NCI-H526 treated with DMSO at 0.1 percent for 48 hours (cell line): ENCODE measurements around the gene GATD1.

Experiments used
- DNase-seq: peaks from one replicate; lab custom pipeline; 2025; lab: John Stamatoyannopoulos, UW

Gene GATD1

DNA sequence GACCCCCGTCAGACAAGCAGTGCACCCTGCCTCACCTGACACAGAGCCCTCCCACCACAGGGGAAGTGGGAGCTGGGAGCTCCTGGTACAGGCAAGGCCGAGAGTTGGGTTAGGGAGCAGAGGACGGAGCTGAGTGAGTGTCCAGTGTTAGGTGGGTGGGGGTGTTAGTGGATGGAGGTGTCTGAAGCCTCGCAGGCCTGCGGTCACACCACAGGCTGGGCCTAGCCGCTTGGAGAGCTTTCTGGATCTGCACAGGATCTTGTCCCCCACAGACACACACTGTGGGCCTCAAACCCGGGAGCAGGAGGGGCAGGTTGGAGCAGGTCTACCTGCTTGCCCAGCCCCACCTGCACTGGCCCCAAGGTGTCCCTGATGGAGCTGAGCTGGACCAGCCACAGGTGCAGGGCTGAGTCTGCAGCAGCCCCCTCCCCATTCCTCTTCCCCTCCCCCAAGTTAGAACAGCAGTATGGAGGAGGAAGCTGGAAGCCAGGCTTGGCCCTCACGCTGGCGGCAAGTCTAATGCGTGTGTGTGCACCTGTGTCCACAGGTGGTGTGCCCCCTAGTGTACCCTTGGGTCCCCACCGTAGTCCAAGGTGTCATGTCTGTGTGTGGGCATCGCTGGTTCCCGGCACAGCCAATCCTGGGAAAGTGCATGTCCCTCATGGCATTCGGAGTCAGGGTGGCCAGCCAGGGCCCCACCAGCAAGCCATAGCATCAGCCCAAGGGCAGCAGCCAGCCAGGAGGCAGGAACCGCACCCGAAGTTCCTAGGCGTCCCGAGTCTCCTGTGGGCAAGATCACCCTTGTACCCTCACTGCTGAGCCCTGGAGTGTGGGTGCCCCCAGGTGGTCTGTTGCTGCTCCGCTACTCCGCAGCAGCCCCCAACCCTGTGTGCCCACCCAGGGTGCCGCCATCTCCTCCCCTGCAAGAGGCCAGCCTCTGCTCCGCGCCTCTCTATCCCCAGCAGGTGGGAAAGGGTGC is 2.0 kb upstream of the GATD1 start:
- no peak for DNase-seq

DNA sequence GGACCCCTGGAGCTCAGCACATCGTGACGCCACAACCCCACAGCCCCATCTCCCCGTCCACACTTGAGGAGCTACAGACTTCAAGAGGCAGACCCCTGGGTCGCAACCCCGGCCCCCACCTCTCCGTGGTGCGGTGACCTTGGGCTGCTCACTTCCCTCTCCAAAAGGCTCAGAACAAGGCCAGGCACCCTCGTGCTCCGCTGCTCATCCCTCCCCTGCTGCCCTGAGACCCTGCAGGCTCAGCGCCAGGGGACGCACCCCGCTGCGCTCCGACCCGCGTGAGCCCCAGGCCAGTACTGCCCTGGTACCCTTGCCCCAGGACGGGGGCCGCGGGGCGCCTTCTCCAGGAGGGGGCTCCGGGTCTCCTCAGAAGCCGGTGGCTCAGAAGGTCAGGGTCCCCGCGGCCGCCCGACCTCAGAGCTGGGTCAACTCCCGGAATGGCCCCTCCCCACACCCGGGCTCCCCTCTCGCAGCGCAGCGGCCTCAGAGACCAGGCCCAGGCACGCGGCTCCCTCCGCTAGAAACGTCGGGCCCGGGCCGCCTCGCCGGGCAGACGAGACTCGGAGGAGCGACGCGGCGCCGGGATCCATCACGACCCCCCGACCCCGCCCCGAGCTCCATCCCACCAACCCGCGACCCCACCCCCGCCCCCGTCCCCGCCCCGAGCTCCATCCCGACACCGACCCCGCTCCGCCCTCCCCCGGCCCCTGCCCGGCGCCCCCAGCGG is 563 bp downstream of the GATD1 start:
- DNase-seq, result no peak

DNA sequence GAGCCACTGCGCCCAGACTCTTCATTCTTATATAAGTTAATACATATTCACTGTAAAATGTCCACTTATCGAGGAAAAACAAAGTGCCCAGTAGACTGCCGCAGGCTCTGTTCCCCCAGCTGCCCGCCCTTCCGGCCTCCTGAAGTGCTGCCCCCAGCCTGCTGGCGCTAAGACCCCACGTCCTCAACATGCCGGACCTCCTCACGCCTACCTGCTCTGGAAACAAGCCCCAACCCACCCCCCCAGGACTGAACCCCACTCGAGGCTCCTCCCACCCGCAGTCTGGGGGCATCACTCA is 1.1 kb downstream of the GATD1 start:
- DNase-seq, result no peak

DNA sequence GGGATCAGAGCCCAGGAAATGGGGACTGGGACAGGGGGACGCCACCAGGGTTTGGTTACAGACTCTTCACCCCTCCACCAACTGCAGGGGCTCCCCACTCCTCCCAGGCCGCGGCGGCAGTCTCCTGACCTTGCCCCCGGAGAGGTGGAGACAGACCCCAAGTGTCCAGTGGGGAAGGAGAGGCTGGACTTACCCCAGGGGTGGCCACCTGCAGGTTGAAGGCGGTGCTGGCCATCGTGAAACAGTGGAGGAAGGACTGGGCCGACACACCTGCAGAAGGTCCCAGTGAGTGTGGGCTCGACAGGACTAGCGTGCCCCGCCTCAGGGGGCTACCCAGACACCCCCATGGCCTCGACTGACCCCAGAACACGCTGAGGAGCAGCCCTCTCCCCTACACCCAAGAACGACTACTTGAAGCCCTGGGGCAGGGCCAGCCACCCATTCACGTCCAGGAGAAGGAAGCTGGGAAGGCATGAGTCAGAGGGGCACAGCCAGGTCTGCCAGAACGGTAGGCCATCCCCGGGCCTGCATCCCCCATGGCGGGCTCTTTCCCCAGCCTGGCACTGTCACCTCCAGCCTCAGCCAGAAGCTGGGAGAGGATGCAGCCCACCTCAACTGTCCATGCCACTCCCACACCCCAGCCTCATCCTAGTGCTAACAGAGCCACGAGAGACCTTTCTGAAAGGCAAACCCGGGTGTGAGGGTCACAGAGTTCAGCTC is 2.3 kb downstream of the GATD1 start:
- no peak for DNase-seq

DNA sequence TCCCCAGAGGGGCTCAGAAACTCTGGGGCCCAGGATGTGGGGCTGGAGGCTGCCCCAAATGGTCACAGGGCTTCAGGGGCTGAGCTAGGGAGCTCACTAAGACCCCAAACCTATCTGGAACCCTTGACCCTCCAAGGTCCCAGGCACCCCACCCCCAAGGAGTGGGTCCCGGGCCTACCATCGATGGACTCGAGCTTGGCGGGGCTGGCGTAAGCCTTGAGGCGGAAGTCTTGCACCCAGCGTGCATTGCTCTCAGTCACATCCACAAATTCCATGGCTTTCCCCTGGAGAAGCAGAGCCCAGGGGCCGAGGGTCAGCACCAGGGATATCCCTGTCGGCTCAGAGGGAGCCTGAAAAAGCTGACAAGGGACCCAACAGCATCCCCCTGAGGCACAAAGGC is 3.5 kb downstream of the GATD1 start:
- DNase-seq, result no peak

DNA sequence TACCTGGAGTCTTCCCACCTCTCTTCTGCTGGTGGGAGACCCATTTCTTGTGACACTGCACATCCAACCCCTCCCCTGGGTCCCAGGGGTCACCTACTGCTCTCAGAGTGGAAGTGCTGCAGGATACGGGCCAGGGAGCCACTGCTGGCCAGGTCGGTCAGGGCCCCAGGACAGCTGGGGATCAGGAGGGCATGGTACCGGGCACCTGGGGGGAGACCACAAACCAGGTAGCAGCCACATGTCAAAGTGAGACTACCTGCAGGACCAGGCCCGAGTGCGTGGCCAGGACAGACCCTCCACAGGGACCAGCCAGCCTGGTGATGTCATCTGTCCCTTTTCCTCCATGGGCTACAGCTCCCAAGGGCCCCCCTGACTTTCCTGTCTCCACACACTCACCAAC is 3.9 kb downstream of the GATD1 start:
- no peak for DNase-seq

DNA sequence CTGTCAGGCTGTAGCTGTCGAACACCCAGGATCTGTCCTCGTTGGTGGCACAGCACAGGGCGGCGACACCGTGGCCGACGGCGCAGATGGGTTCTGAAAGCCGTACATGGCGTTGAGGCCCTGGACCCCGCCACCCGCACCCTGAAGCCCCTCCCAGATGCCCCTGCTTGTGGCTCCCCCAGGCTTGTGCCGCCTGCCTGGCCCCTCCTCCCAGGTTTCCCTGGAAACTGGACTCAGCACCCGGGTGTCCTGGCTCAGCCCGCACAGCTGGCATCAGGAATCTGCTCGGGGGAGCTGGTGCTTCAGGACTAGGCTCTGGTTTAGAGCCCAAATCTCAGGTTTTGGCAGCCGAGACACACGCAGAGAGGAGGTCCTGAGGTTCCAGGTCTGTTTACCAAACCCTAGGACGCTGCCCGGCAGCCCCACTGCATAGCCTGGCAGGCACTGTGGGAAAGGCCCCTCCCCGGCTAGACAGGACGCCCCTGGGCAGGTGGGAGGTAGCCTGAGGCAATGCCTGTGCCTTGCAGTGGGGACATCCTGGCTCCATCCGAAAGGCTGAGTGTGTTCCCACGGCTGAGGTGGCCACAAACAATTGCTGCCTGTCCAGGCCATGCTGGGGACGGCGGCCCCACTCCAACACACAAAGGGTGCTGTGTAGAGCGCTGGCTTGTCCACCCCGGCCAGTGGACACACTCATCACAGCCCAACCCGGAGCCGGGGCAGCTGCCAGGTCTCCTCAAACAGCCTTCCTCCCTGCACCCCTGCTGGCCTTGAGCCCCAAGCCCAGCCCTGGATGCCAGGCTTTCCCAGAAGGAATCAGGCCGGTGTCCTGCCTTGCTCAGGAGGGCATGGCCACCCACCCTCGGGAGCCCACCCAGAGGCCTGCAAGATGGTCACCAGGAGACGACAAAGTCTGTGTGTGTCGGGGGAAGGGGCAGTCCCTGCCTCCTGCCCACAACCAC is 4.6 kb downstream of the GATD1 start:
- no peak for DNase-seq

DNA sequence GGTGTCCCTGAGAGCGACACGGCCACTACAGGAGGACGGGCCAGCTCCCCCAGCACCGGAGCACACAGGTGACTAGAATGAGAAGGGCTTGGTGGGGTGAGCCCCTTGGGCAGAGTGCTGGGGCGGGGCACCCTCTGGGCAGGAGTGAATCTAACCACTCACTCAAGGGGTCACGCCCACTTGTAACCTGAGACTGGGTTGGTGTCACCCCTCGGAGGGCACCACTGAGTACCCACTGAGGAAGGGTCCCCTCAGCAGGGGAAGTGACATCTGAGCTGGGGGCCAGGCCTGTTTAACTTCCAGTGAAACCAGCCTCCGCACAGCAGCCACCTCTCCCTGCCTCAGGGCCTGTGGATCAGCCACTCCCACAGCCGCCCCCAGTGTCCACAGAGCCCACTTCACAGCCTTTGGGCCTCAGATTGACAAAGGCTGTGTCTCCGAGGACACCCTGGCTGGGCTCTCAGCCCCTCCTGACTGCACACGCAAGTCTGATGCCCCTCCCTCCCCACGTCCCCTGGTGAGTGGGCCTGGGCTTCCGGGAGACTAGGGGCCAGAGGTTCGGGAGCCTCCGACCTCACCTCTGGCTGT is 5.6 kb downstream of the GATD1 start:
- DNase-seq, result no peak

DNA sequence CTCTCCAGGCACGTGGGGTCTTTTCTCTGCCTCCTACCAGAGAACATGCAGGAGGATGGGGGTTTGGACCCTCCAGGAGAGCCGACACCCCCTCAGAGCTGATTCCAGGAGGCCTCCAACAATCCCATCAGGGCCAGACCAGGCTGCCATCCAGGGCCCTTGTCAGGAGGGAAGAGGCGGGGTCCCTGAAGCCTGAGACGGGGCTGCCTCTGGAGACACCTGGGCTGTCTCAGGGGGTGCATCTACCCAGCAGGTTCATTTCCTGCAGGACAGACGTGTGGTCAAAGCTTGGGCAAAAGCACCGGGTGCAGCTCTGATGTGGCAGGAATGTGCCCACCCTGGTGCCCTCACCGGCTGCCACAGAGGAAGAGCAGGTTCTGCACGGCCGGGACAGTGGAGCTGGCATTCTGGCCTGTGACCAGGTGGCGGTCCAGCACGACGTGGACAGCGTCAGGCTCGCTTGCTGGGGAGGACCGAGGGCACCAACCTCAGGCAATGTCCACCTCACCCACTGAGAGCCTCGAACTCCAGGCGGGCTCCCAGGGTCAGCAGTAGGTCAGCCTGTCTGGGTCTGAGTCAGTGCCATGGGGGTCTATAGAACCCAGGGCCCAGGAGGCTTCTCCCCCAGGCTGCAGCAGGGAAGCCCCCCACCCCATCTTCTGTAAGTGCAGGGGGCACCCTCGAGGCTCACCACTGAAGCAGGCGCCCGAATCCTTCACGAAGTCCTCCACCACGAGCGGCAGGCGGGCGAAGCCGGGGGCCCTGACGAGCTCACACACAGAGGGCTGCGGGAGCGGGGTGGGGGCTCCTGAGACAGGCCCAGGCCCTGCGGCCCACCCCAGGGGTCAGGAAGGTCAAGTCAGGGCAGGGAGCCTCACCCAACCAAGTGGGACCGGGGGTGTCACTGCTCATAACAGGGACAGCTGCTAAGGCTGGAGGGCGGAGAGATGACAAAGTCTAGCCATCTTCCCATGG is 6.4 kb downstream of the GATD1 start:
- DNase-seq, result no peak

DNA sequence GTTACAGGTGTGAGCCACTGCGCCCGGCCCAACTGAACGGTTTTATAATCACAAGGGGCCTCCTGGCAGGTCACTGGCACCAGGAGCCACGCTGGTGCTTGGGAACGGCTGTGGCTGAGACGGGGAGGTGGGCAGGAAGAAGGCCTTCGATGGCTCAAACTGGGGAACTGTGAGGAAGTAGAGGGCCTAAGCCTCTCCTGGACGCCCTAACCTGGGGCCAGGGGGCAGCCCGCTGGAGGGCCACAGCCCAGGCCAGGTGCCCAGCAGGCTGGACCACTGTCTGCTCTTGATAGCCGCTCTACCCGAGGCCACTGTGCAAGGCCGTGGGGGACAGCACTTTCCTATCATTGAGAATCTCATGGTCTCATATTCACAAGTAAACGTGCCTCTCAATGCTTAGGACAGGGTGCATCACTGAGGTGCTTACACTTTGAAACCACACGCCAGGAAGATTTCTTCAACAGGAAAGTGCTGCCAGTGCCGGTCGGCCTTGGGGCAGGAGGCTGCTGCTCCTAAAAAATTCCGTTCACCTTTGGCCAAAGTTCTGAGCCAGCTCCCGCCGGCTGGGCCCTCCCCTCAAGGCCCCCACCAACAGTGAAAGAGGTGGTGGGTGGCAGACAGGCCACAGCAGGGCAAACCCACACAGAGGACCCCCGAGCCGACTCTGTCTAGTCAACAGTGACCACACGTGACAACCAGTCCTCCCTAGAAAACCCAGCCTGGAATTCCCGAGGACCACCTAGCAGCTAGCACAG is 7.2 kb downstream of the GATD1 start:
- no peak for DNase-seq

DNA sequence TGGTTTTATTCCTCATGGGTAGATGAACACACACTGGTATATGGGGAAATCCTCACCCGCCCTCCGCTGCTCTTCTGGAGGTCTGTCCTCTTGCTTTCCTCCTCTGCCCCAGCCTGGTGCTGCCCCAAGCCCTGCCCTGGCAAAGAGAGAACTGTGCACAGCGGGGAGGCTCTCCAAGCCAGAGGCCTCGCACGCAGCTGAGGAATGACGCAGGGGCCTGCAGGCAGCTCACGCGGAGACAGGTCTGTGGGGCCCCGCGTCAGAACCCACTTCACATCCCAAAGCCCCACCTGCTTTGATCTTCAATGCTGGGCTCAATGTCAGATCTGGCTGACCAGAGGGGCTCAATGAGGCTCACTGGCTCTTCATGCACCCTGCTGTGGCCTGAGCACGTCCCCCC is 10.0 kb downstream of the GATD1 start:
- DNase-seq, result no peak

DNA sequence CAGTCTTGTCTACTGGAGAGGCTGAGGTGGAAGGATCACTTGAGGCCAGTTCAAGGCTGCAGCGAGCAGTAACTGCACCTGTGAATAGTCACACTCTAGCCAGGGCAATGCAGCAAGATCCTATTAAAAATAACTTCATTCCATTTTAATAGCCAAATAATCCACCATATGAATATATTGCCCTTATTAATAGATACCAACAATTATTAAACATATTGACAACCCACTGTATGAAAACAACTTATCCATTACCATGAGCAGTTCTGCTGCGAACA is 10.4 kb downstream of the GATD1 start:
- no peak for DNase-seq

DNA sequence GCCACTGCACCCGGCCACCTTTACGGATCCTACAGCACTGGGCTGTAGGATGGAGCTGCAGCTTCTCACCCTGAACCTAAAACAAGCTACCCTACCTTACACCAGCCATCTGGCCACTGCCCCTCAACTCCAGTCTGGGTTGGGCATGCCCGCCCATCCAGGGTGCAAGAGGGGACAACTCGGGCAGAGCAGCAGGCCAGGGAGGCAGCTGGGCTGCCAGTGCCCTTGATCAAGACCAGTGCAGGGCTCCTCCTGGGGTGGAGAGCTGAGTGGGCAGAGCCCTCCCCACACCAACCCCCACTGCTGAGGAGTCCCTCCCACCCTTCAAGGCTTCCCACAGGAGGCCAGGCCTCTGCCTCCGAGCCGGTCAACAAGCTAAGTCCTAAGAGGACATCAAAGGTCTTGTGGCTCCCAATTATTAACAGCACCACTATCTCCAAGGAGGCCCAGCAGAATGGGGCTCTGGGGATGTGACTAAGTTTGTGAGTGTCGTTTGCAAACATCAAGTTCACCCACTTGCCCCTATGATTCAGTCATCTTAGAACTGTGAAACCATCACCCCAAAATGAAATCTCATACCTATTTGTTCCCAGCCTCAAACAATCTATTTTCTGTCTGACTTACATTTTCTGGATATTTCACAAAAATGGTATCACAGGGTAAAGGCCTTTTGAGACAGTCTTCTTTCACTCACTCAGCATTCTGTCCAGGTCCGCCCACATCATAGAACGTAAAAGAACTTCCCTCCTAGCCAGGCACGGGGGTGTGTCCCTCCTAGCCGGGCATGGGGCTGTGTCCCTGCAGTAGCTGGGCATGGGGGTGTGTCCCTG is 11.0 kb downstream of the GATD1 start:
- DNase-seq, result no peak

DNA sequence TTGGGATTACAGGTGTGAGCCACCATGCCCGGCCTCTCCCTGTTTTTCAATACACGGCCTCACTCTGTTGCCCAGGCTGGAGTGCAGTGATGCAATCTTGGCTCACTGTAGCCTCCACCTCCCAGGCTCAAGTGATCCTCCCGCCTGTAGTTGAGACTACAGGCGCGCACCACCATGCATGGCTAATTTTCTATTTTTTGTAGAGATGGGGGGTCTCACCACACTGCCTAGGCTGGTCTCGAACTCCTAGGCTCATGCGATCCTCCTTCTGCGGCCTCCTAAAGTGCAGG is 11.5 kb downstream of the GATD1 start:
- no peak for DNase-seq

DNA sequence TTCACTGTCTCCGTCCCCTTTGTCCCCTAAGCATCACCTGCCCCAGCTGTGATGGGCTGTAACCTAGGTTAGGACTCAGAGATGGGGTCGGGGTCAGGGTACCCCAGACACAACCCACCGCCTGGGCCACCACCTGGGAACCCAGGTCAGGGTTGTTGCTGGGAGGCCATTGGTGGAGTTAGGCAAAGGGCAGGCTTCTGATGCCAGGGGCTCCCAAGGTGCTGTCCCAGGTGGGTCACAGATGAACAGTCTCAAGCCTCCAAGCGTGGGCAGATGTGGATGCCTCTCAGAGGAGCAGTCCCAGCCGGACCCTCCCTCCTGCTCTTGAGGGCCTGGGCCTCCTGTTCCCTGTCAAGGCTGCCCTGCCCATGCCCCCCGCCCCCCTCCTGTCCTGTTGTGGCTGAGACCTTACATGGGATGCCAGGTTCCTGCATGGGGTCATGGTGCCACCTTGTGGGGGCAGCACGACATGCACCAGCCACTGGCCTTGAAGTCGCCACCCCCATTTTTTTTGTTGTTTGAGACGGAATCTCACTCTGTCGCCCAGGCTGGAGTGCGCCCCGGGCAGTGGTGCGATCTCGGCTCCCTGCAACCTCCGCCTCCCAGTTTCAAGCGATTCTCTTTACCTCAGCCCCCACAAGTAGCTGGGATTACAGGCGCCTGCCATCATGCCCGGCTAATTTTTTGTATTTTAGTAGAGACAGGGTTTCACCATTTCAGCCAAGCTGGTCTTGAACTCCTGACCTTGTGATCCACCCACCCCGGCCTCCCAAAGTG is 12.1 kb downstream of the GATD1 start:
- no peak for DNase-seq

DNA sequence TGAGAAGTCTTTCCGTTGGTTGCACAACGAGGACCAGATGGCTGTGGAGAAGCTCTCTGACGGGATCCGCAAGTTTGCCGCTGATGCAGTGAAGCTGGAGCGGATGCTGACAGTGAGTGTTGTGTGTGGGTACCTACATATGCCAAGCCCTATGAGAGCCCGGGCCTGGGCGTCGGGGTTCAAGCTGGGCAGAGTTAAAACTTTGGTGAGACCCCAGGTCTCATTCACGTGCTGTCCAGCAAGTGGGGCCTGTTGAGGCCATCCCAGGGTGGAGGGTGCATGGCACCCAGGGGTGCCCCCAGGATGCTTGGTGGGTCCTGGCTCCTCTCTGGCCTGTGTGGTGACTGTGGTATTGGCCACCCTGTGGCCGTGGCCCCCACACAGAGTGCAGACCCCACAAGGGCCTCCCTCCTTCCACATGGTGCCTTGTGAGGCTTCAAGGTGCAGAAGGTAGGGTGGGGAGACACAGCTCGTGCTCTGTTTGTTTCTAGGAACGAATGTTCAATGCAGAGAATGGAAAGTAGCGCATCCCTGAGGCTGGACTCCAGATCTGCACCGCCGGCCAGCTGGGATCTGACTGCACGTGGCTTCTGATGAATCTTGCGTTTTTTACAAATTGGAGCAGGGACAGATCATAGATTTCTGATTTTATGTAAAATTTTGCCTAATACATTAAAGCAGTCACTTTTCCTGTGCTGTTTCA is 12.8 kb downstream of the GATD1 start:
- DNase-seq, result no peak

DNA sequence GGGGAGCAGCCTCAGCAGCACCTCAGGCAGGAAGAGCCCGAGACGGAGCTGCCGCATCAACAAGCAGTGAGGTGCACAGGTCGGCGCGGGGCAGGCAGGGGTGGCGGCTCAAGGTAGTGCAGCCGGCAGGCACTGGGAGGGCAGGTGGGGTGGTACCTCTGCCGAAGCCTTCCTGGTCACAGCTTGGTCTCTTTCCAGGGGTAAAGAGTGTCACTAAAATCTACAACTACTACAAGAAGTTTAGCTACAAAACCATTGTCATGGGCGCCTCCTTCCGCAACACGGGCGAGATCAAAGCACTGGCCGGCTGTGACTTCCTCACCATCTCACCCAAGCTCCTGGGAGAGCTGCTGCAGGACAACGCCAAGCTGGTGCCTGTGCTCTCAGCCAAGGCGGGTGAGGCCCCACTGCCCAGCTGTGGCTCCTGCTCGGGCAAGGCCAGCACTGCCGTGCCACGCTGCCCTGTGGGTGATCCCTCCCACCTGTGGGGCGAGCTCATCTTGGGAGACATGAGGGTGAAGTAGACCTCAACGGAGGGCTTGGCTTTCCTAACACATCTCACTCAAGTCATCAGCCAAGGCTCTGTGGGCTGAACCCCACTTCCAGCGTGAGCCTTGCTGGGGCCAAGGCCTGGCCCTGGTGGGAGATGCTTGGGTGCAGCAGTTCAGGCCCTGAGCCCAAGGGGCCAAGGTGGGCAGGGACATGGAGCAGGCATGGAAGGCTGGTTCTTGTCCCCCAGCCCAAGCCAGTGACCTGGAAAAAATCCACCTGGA is 13.6 kb downstream of the GATD1 start:
- no peak for DNase-seq
